ENCODE results near the gene GFRA3. TPM values are rescaled to one million over a fixed set of nuclear protein-coding genes. Genes with fewer than 3 reads are reported as not detected.
A peak's percentile ranks its signal among the peaks of the same experiment; 100 is the strongest.

Gene GFRA3
- total RNA-seq, 1 donor from 2014 or later: not detected

GRCh38 chr5:138246334-138246733 is 28.1 kb downstream of the GFRA3 start:
- no peak for TF ChIP-seq CTCF (IDR thresholded peaks at IDR 0.05)
- peaks cover 0 to 3% of the 10 kb centered on the region in 2 donors for H3K4me1 ChIP-seq
- H3K27ac ChIP-seq: no peak overlapping the region
- no peak for DNase-seq (ENCODE audit: low spot score in 2 of 2)
- H3K4me3 ChIP-seq: no peak overlapping the region
- no peaks in the 10 kb centered on the region for H3K36me3 ChIP-seq
- intact Hi-C loops (cut with DNase I): no loop called here
- H3K9me3 ChIP-seq: no peaks in the 10 kb centered on the region
- H3K27me3 ChIP-seq: no peaks in the 10 kb centered on the region

- no peak overlapping the region for H3K4me3 ChIP-seq
- intact Hi-C loops (cut with DNase I): no loop called here
- no peak for TF ChIP-seq CTCF (IDR thresholded peaks at IDR 0.05)
These were observed 28.7 kb downstream of the GFRA3 start for GRCh38 chr5:138245717-138246116.

GRCh38 chr5:138243794-138244193 is 30.6 kb downstream of the GFRA3 start:
- Histone ChIP-seq H3K27me3 (no peaks in the 10 kb centered on the region), H3K9me3 (no peaks in the 10 kb centered on the region), H3K27ac (no peak overlapping the region), H3K4me3 (no peak overlapping the region), H3K4me1 (peaks cover 0 to 4% of the 10 kb centered on the region in 2 donors), H3K36me3 (no peaks in the 10 kb centered on the region)
- intact Hi-C loops (cut with DNase I): no loop called here
- no peak for TF ChIP-seq CTCF (IDR thresholded peaks at IDR 0.05)
- no peak for DNase-seq (ENCODE audit: low spot score in 2 of 2)

More at GRCh38 chr5:138245717-138246116, 28.7 kb downstream of the GFRA3 start:
- H3K36me3 ChIP-seq: no peaks in the 10 kb centered on the region
- H3K27me3 ChIP-seq: no peaks in the 10 kb centered on the region
- peaks cover 0 to 4% of the 10 kb centered on the region in 2 donors for H3K4me1 ChIP-seq
- H3K27ac ChIP-seq: no peak overlapping the region
- no peak for DNase-seq (ENCODE audit: low spot score in 2 of 2)
- no peaks in the 10 kb centered on the region for H3K9me3 ChIP-seq

GRCh38 chr5:138241688-138242571 is 32.5 kb downstream of the GFRA3 start:
- no peak for DNase-seq (ENCODE audit: low spot score in 2 of 2)
- intact Hi-C loops (cut with DNase I): no loop called here
- H3K27me3 ChIP-seq: no peaks in the 10 kb centered on the region
- TF ChIP-seq CTCF (IDR thresholded peaks at IDR 0.05): no peak
- H3K36me3 ChIP-seq: no peaks in the 10 kb centered on the region
- H3K4me3 ChIP-seq: peak overlapping the region; percentile 63 to 70
- H3K27ac ChIP-seq: peak overlapping the region in 1 of 2 donors; percentile 3
- H3K9me3 ChIP-seq: no peaks in the 10 kb centered on the region
- peaks cover 0 to 4% of the 10 kb centered on the region in 2 donors for H3K4me1 ChIP-seq

- Histone ChIP-seq H3K27ac (no peak overlapping the region), H3K9me3 (no peaks in the 10 kb centered on the region), H3K36me3 (no peaks in the 10 kb centered on the region), H3K4me3 (no peak overlapping the region), H3K4me1 (peaks cover 0 to 4% of the 10 kb centered on the region in 2 donors), H3K27me3 (no peaks in the 10 kb centered on the region)
- intact Hi-C loops (cut with DNase I): no loop called here
- no peak for TF ChIP-seq CTCF (IDR thresholded peaks at IDR 0.05)
- DNase-seq (ENCODE audit: low spot score in 2 of 2): no peak
These were observed 33.6 kb downstream of the GFRA3 start for GRCh38 chr5:138240650-138241385.
